ENCODE data around the gene MT1M. TPM values are rescaled to one million over a fixed set of nuclear protein-coding genes. Genes with fewer than 3 reads are reported as not detected.

Gene MT1M
- total and polyA plus RNA-seq, 2 experiments from 2014 or later: 8.2 to 15.2 TPM

GRCh38 chr16:56613706-56614105 is 18.8 kb upstream of the MT1M start:
- H3K4me1 ChIP-seq (ENCODE audit: insufficient read depth): peaks cover 62% of the 10 kb centered on the region
- no peak overlapping the region for H3K4me2 ChIP-seq (ENCODE audit: unreplicated experiment)
- H3K9ac ChIP-seq: no peak overlapping the region
- TF ChIP-seq EZH2 (IDR thresholded peaks at IDR 0.05; ENCODE audit: insufficient read depth, poor library complexity, severe bottlenecking): no peak
- no peak for TF ChIP-seq EZH2phosphoT487 (IDR thresholded peaks at IDR 0.05; ENCODE audit: insufficient read depth, low read depth)
- no peaks in the 10 kb centered on the region for H3K36me3 ChIP-seq (ENCODE audit: low read depth)
- H3K27ac ChIP-seq: no peak overlapping the region
- peaks cover 62% of the 10 kb centered on the region for H3F3A ChIP-seq (ENCODE audit: insufficient read depth)
- no peak overlapping the region for H3K4me3 ChIP-seq
- in situ Hi-C loops (cut with MboI): no loop called here
- H3K79me2 ChIP-seq (ENCODE audit: insufficient read depth): peaks cover 10% of the 10 kb centered on the region; the same call in 1 of the 2 replicates
- H4K20me1 ChIP-seq (ENCODE audit: insufficient read depth): no peaks in the 10 kb centered on the region
- H3K27me3 ChIP-seq (replicated peaks; ENCODE audit: insufficient read depth): no peaks in the 10 kb centered on the region
- H3K9me3 ChIP-seq (ENCODE audit: low read depth): no peaks in the 10 kb centered on the region
- no peak for DNase-seq
- no peak overlapping the region for H2AFZ ChIP-seq
- H3K9me2 ChIP-seq (ENCODE audit: insufficient read depth): no peaks in the 10 kb centered on the region

GRCh38 chr16:56614549-56614991 is 17.9 kb upstream of the MT1M start:
- Histone ChIP-seq H2AFZ (no peak overlapping the region), H3K4me2 (ENCODE audit: unreplicated experiment) (no peak overlapping the region), H3K4me1 (ENCODE audit: insufficient read depth) (peaks cover 62% of the 10 kb centered on the region), H3K36me3 (ENCODE audit: low read depth) (no peaks in the 10 kb centered on the region), H3K4me3 (no peak overlapping the region), H3K27ac (peak overlapping the region; percentile 74), H3K9me3 (ENCODE audit: low read depth) (no peaks in the 10 kb centered on the region), H3K9ac (no peak overlapping the region), H3K79me2 (ENCODE audit: insufficient read depth) (0 out of 2 replicates have a peak, but pooled peaks cover 3% of the 10 kb centered on the region), H3K9me2 (ENCODE audit: insufficient read depth) (no peaks in the 10 kb centered on the region), H3F3A (ENCODE audit: insufficient read depth) (peaks cover 54% of the 10 kb centered on the region), H4K20me1 (ENCODE audit: insufficient read depth) (no peaks in the 10 kb centered on the region), H3K27me3 (replicated peaks; ENCODE audit: insufficient read depth) (no peaks in the 10 kb centered on the region)
- in situ Hi-C loops (cut with MboI): no loop called here
- peak; percentile 74 for DNase-seq
- no peak for TF ChIP-seq EZH2phosphoT487 (IDR thresholded peaks at IDR 0.05; ENCODE audit: insufficient read depth, low read depth)
- no peak for TF ChIP-seq EZH2 (IDR thresholded peaks at IDR 0.05; ENCODE audit: insufficient read depth, poor library complexity, severe bottlenecking)

- Histone ChIP-seq H3K27ac (peak overlapping the region; percentile 74), H3F3A (ENCODE audit: insufficient read depth) (peaks cover 47% of the 10 kb centered on the region), H3K36me3 (ENCODE audit: low read depth) (no peaks in the 10 kb centered on the region), H3K4me3 (no peak overlapping the region), H2AFZ (no peak overlapping the region), H3K27me3 (replicated peaks; ENCODE audit: insufficient read depth) (no peaks in the 10 kb centered on the region), H3K4me1 (ENCODE audit: insufficient read depth) (peaks cover 58% of the 10 kb centered on the region), H4K20me1 (ENCODE audit: insufficient read depth) (no peaks in the 10 kb centered on the region), H3K9me2 (ENCODE audit: insufficient read depth) (no peaks in the 10 kb centered on the region), H3K4me2 (ENCODE audit: unreplicated experiment) (no peak overlapping the region), H3K79me2 (ENCODE audit: insufficient read depth) (0 out of 2 replicates have a peak, but pooled peaks cover 3% of the 10 kb centered on the region), H3K9ac (no peak overlapping the region), H3K9me3 (ENCODE audit: low read depth) (no peaks in the 10 kb centered on the region)
- peak; percentile 72 for DNase-seq
- 65 to 69% methylated on average over 3 of the region's 3 CpGs for WGBS, 2 experiments (ENCODE audit: low coverage in 1 of 2, low lambda C conversion rate in 2 of 2, missing lambda C conversion rate in 2 of 2)
- TF ChIP-seq EZH2 (IDR thresholded peaks at IDR 0.05; ENCODE audit: insufficient read depth, poor library complexity, severe bottlenecking) (no peak), EZH2phosphoT487 (IDR thresholded peaks at IDR 0.05; ENCODE audit: insufficient read depth, low read depth) (no peak)
- in situ Hi-C loops (cut with MboI): no loop called here
Measured at GRCh38 chr16:56615353-56615752, 17.1 kb upstream of the MT1M start.

- peak overlapping the region; percentile 68 for H3K4me3 ChIP-seq
- peak overlapping the region; percentile 65 for H3K9ac ChIP-seq
- H3K27ac ChIP-seq: no peak overlapping the region; the same call in 1 of the 2 replicates
Measured at GRCh38 chr16:56616608-56617211, 15.7 kb upstream of the MT1M start.

More at GRCh38 chr16:56616608-56617211, 15.7 kb upstream of the MT1M start:
- H3K27me3 ChIP-seq (replicated peaks; ENCODE audit: insufficient read depth): no peaks in the 10 kb centered on the region
- H3K9me2 ChIP-seq (ENCODE audit: insufficient read depth): no peaks in the 10 kb centered on the region
- in situ Hi-C loops (cut with MboI): no loop called here
- H3K9me3 ChIP-seq (ENCODE audit: low read depth): no peaks in the 10 kb centered on the region
- H3K4me2 ChIP-seq (ENCODE audit: unreplicated experiment): peak overlapping the region; percentile 93
- WGBS, 2 experiments (ENCODE audit: low coverage in 1 of 2, low lambda C conversion rate in 2 of 2, missing lambda C conversion rate in 2 of 2): 56 to 62% methylated on average over 22 to 23 of the region's 23 CpGs
- H2AFZ ChIP-seq: peak overlapping the region; percentile 97
- H3K36me3 ChIP-seq (ENCODE audit: low read depth): no peaks in the 10 kb centered on the region
- H3K4me1 ChIP-seq (ENCODE audit: insufficient read depth): peaks cover 45% of the 10 kb centered on the region
- H4K20me1 ChIP-seq (ENCODE audit: insufficient read depth): no peaks in the 10 kb centered on the region
- TF ChIP-seq EZH2 (IDR thresholded peaks at IDR 0.05; ENCODE audit: insufficient read depth, poor library complexity, severe bottlenecking) (no peak), EZH2phosphoT487 (IDR thresholded peaks at IDR 0.05; ENCODE audit: insufficient read depth, low read depth) (no peak)
- no peaks in the 10 kb centered on the region for H3K79me2 ChIP-seq (ENCODE audit: insufficient read depth)
- H3F3A ChIP-seq (ENCODE audit: insufficient read depth): peaks cover 34% of the 10 kb centered on the region
- DNase-seq: no peak
